KBM-7 (cell line): ENCODE measurements around the gene HDAC7.

Experiments
- DNase-seq: peaks from one replicate; pipeline ENCODE4 v3.0.0-alpha.2; 2015
- in situ Hi-C: fragments of 300-500 bp; cut with MboI; formaldehyde crosslinking; loops from 2 replicates; pipeline ENCODE4 v1.14.3; 2020; ENCODE audit warnings: low sequenced_read_pairs, low pct_unique_long_range_greater_than_20kb, mixed read lengths

Gene HDAC7

GRCh38 chr12:47803191-47803875, 16.4 kb downstream of the HDAC7 start:
- in situ Hi-C loops: no loop called here
- peak; percentile 42 for DNase-seq

- in situ Hi-C loops: no loop called here
- DNase-seq: no peak
Measured at GRCh38 chr12:47802312-47802711, 17.4 kb downstream of the HDAC7 start.

- no peak for DNase-seq
- in situ Hi-C loops: no loop called here
Measured at GRCh38 chr12:47801904-47802246, 17.8 kb downstream of the HDAC7 start.

GRCh38 chr12:47801170-47801903, 18.4 kb downstream of the HDAC7 start:
- no peak for DNase-seq
- in situ Hi-C loops: no loop called here

- no peak for DNase-seq
- in situ Hi-C loops: no loop called here
Measured at GRCh38 chr12:47800582-47800981, 19.1 kb downstream of the HDAC7 start.

GRCh38 chr12:47799357-47799955, 20.2 kb downstream of the HDAC7 start:
- DNase-seq: no peak
- in situ Hi-C loops: no loop called here

GRCh38 chr12:47798382-47798948, 21.2 kb downstream of the HDAC7 start:
- no peak for DNase-seq
- in situ Hi-C loops: no loop called here

- in situ Hi-C loops: no loop called here
- DNase-seq: peak; percentile 57
Measured at GRCh38 chr12:47797441-47797840, 22.3 kb downstream of the HDAC7 start.

GRCh38 chr12:47795814-47796411, 23.8 kb downstream of the HDAC7 start:
- DNase-seq: no peak
- in situ Hi-C loops: no loop called here

GRCh38 chr12:47795121-47795813, 24.4 kb downstream of the HDAC7 start:
- in situ Hi-C loops: no loop called here

GRCh38 chr12:47794679-47795078, 25.0 kb downstream of the HDAC7 start:
- in situ Hi-C loops: no loop called here
- DNase-seq: no peak

More at GRCh38 chr12:47795121-47795813, 24.4 kb downstream of the HDAC7 start:
- no peak for DNase-seq

GRCh38 chr12:47793015-47793681, 26.6 kb downstream of the HDAC7 start:
- DNase-seq: no peak
- in situ Hi-C loops: no loop called here

GRCh38 chr12:47791874-47792273, 27.8 kb downstream of the HDAC7 start:
- no peak for DNase-seq
- in situ Hi-C loops: no loop called here

- in situ Hi-C loops: no loop called here
- no peak for DNase-seq
Measured at GRCh38 chr12:47791351-47791746, 28.4 kb downstream of the HDAC7 start.

GRCh38 chr12:47790676-47791350, 28.9 kb downstream of the HDAC7 start:
- in situ Hi-C loops: no loop called here
- no peak for DNase-seq

GRCh38 chr12:47789712-47790489, 29.8 kb downstream of the HDAC7 start:
- DNase-seq: no peak
- in situ Hi-C loops: loop anchor here (10.0 kb wide), 1 partner anchor 45 kb away; no protein-coding TSS in a partner anchor

- no peak for DNase-seq
- in situ Hi-C loops: loop anchor here (10.0 kb wide), 1 partner anchor 46 kb away; no protein-coding TSS in a partner anchor
Measured at GRCh38 chr12:47789141-47789540, 30.6 kb downstream of the HDAC7 start.
